CD4-positive, alpha-beta T cell treated with Interleukin-10 for 1 hour (primary cell): ENCODE data around the gene PLVAP.

ENCODE experiments used
- DNase-seq: peaks from one replicate; pipeline ENCODE4 v3.0.0-alpha.2; 2020

The PLVAP gene

GRCh38 chr19:17376935-17377600 is at the start of gene PLVAP:
TSS of gene PLVAP (minus strand) at chr19:17377342. CDS start at chr19:17377288, 54 bp downstream.
- DNase-seq: no peak

- peak; percentile 29 for DNase-seq
These were observed 47.7 kb upstream of the PLVAP start for GRCh38 chr19:17424743-17425365.

GRCh38 chr19:17423429-17424208 is 46.5 kb upstream of the PLVAP start:
- no peak for DNase-seq

GRCh38 chr19:17421942-17422341 is 44.8 kb upstream of the PLVAP start:
- no peak for DNase-seq

- peak; percentile 32 for DNase-seq
These were observed 43.4 kb upstream of the PLVAP start for GRCh38 chr19:17420475-17420924.

GRCh38 chr19:17419621-17420474 is 42.7 kb upstream of the PLVAP start, which contains the start of gene MVB12A:
TSS of gene MVB12A (plus strand) at chr19:17420047. CDS start at chr19:17420136, 89 bp downstream.
- DNase-seq: peak; percentile 97

- DNase-seq: no peak
These were observed 42.0 kb upstream of the PLVAP start for GRCh38 chr19:17419154-17419620.

- no peak for DNase-seq
These were observed 41.6 kb upstream of the PLVAP start for GRCh38 chr19:17418710-17419109.

- no peak for DNase-seq
These were observed 38.0 kb upstream of the PLVAP start for GRCh38 chr19:17415121-17415520.

- DNase-seq: no peak
These were observed 37.0 kb upstream of the PLVAP start for GRCh38 chr19:17414097-17414496.

- DNase-seq: no peak
These were observed 34.7 kb upstream of the PLVAP start for GRCh38 chr19:17411801-17412200.

- no peak for DNase-seq
These were observed 32.8 kb upstream of the PLVAP start for GRCh38 chr19:17409990-17410389.

- DNase-seq: no peak
These were observed 29.7 kb upstream of the PLVAP start for GRCh38 chr19:17406887-17407196.

GRCh38 chr19:17406046-17406886 is 29.1 kb upstream of the PLVAP start:
- peak; percentile 30 for DNase-seq

- peak; percentile 82 for DNase-seq
These were observed 28.3 kb upstream of the PLVAP start, which contains the start of gene BST2 for GRCh38 chr19:17405250-17406045. TSS of gene BST2 (minus strand) at chr19:17405630. CDS start at chr19:17405575, 55 bp downstream.

- DNase-seq: no peak
These were observed 27.6 kb upstream of the PLVAP start for GRCh38 chr19:17404621-17405249.

GRCh38 chr19:17404015-17404414 is 26.9 kb upstream of the PLVAP start:
- DNase-seq: no peak

- DNase-seq: peak; percentile 45
These were observed 26.1 kb upstream of the PLVAP start for GRCh38 chr19:17402982-17403855.

GRCh38 chr19:17401628-17402027 is 24.5 kb upstream of the PLVAP start:
- DNase-seq: no peak
